SW480 (cell line): Measurements from ENCODE around the gene RREB1.

ENCODE experiments used
- DNase-seq: peaks from one replicate; pipeline ENCODE4 v3.0.0-alpha.2; 2016; ENCODE audit warnings: low spot score

RREB1 gene

DNA sequence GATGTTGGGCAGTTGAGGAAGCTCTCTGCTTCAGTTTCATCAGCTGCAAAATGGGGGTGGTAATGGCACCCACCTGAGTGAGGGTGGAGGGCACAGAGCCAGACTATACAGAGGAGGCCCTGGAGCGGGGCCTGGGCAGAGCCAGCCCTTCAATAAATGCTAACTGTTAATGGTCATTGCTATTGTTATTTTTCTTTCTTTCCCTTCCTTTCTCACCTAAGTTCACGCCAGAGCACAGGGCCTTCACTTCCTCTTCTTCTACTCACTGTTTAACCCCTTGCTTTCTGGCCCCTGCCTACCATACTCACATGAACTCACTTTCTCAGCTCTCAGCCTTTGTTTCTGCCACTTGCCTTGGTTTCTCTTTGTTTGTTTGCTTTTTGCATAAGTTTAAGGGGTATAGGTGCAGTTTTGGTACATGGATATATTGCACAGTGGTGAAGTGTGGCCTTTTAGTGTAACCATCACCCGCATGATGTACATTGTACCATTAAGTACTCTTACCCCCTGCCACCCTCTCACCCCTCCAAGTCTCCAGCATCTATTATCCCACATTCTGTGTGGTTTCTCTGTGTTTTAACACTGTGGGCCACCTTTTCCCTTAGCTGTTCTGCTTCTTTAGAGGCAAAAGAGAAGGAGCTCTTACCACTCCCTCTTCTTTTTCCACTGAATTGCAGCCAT is 7.5 kb upstream of the RREB1 start:
- no peak for DNase-seq

DNA sequence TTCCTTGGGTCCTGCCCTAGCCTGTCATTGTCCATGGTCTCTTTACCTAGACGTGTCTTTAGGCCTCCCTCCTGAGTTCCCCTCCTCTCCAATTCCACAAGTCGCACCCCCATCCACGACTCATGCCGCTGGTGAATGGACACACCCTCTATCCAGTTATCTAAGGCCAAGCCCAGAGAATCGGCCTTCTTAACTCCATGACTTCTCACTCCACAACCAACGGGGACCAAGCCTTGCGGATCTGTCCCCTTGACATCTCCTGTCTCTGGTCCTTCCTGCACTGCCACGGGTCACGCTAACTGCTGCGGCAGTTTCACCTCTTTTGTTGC is 7.0 kb upstream of the RREB1 start:
- DNase-seq, result no peak

- no peak for DNase-seq
These were observed 6.5 kb upstream of the RREB1 start for GRCh38 chr6:7101290-7101689.

DNA sequence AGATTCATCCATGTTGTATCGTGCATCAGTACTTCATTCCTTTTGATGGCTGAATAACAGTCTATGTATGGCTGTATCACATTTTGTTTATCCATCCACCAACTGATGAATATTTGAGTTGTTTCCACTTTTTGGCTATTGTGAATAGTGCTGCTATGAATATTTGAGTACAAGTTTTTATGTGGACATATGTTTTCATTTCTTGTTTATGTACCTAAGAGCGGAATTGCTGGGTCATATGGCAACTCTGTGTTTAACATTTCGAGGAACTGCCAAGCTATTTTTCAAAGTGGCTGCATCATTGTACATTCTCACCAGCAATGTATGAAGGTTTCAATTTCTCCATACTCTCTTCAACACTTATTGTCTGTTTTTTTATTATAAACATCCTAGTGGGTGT is 3.0 kb upstream of the RREB1 start:
- DNase-seq, result no peak

- DNase-seq, result no peak
These were observed 1.5 kb upstream of the RREB1 start for GRCh38 chr6:7106215-7106751.

GRCh38 chr6:7106752-7107577 is 796 bp upstream of the RREB1 start:
- peak; percentile 64 for DNase-seq

- peak; percentile 45 for DNase-seq
These were observed 619 bp downstream of the RREB1 start for GRCh38 chr6:7108196-7108963.

DNA sequence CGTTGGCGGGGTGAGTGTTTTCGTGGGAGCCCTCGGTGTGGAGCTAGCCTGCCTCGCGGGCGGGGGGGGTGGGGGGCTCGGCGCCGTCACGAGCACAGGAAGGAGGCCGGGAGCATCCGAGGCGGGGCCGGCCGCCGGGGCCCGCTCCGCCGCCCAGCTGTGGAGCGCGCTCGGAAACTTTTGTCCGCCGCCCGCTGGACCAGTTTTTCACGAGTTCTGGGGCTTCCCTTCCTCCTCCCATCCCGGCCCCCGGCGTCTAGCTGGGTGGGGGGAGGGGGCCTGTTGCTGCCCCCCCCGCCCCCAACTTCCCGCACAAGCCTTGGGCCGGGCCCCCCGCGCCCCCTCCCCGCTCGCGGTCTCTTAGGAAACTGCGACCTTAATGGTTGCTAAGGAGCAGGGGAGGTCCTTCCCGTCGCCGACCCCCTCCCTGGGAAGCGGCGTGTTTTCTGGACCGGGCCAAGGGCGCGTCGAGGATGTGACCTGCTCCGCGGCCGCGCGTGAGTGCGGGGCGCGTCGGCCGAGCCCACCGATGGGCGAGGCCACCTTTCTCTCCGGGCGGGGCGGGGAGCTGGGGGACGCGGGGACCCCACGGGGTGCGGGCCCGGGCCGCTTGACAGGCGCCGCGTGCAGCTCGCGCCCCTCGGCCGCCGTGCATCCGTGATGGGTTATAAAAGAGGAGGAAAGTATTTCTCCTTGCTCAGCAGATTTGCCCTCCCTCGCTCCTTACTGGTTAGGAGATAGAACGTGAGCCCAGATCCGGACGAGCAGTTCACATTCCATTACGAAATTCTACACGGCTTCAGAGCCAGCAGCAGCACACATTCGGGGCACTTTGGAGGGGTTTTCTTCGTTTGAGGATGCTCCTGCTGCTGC is 1.4 kb downstream of the RREB1 start:
- DNase-seq, result peak; percentile 71

DNA sequence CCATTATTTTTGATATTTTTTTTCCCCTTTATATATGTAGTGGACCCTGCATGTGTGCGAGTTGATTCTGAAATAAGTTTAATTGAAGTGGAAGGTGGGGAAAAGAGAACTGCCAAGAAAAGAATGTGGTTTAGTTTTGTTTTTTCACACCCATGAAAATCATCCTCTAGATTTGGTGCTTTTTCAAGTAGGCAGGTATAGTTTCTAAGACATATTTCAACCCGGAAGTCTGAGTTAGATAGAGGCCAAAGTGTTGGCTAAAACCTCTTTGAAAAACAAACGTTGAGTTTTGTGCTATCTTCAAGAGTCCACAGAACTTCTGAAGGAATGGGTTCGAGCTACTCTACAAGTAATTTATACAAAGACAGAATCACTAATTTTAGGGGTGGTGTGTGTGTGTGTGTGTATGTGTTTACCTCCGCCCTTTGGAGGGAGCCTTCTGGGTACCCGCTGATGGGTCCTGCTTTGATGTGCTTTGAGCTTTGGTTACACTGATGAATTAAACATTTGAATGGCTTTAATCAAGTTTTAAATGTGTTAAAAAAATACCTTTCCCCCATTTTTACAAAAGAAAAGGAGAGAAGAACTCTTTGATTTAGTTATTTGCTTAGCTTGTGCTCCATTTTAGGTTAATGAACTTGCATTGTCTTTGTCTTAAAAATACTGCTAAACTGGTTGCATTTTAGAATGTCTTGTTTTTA is 2.5 kb downstream of the RREB1 start:
- no peak for DNase-seq

DNA sequence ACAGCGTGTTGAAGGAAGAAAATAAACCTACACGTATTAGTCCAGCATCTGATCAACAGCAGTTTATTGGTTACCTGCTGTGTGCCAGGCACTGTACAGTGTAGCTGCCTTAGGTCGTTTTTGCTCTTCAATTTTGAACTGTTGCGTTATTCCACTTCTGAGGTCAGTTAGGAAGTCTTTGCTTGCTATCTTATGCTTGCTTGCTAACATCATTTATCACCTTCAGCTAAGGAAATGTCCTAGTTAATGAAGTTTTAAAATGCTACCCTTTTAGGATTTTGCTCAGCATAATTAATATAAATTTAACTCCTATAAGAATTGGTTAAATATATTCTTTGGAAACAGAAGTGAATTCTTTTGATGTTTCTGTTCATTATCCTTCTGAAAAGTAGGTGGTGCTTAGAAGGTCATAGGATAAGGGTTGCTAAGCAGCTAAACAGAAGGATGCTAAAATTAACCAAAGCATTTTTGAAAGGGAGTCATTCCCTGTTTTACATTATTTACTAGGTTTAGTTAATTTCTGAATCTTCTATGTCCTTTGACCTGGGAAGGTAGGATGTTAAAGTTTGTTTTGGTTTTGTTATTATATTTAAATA is 3.4 kb downstream of the RREB1 start:
- no peak for DNase-seq

DNA sequence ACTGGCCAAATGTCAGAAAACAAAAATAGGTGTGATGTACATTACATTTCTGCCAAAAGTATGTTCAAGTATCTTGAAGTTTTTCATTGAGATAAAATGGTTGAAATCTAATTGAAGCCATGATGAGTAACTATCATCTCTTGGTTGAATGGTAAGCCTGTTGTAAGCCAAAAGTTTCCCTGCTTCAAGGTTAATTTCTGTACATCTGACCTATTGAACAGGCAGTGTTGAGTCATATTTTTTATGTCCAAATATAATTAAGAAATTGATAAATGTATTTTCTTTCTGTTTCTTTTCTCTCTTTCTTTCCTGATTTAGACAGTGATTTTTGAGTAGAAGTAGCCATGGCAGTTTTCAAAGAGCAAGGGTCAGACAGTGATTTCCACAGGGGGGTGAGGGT is 4.4 kb downstream of the RREB1 start:
- no peak for DNase-seq

GRCh38 chr6:7112741-7113313 is 5.1 kb downstream of the RREB1 start:
- peak; percentile 20 for DNase-seq

GRCh38 chr6:7114744-7115458 is 7.1 kb downstream of the RREB1 start:
- no peak for DNase-seq

DNA sequence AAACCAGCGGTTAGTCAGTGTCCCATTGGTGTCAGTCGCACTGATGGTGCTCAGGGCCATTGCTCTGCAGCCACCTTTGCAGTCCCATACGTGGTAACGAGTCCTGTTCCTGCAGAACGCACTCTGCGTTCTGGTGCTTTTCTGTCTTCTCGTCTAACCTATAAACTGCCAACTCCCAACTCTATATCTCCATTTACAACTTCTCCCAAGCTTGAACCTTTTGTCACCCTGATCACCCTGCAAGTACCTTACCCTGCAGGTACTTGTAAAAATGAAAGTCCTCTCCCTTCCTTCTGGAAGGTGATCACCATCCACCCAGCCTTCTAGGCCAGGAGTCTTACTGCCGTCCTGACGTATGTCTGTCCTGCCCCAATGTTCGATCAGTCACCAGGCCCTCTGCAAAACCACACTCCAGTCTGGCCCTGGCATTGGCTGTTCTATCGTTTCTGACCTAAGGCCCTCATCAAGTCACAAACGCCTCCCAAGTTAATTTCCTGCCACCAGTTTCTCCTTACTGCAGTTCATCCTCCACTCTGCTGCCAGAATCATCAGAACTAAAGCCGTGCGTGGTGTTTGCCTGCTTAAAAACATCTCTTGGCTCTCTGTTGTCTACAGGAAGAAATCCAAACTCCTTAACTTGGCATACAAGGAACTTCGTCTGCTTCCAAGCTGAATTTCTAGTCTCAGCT is 7.9 kb downstream of the RREB1 start:
- no peak for DNase-seq

GRCh38 chr6:7119272-7119801 is 11.6 kb downstream of the RREB1 start:
- no peak for DNase-seq

DNA sequence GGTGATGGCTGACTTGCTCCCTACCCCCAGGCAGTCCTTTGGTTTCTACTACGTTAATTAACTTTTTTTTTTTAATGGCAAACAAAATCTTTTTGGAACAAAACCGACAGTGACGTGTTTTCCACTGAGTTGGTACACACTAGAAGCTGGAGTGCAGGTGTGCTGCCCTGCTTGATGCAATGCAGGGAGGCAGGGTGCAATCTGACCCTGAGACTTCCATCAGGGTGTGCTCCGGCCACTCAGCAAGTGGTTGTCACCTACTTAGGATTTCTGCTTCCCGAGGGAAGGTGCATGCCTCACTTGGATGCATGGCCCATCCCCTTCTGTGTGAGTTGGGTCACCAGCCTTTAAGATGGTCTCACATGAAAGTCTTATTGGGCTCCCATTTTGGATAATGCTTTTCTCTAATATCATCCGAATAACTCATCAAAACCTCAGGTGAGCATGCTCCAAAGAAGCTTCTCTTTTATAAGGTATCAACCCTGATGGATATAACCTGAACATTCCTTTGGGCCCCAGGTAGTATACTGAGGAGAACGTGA is 14.0 kb downstream of the RREB1 start:
- no peak for DNase-seq

GRCh38 chr6:7122684-7123083 is 14.9 kb downstream of the RREB1 start:
- DNase-seq, result no peak

DNA sequence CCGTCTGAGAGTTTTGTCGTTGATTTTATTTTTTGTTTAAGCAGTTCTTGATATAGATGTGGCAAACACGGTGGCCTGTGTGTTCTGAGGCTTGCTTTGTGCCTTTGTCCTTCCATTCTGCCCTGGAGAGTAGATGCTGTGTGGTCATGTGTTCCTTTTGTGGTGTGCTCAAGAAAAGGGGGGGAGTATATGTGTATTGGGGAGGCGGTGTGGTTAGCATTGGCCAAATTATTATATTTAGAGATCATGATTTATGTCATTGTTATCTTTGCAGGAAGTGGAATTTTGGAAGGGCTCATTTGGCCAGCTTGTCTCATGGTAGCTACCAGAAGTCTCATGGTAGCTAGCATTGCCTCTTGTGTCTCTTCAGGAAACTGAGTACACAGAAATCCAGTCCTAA is 16.4 kb downstream of the RREB1 start:
- no peak for DNase-seq

DNA sequence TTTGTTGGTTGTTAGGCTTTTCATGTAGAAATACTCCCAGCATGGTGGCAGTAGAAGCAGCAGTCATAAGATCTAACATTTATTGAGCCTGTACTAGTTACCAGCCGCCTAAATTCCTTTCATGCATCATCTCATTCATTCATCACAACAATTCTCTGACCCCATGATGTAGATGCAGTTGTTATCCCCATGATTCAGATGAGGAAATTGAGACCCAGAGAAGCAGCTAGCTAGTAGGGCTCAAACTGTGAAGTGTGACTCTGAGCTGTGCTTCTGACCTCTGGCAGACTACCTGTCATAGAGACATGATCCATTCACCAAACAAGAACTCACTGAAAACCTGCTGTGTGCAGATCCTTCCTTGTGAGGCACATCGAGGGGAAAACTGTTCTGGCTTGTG is 16.9 kb downstream of the RREB1 start:
- no peak for DNase-seq
